Activated CD4-positive, alpha-beta T cell treated with anti-CD3 and anti-CD28 coated beads, Interleukin-2, amount 50 U/mL, for 1 hour (primary cell): ENCODE results near the gene AUTS2.

Source experiments
- DNase-seq: peaks from one replicate; pipeline ENCODE4 v3.0.0-alpha.2; 2020

Gene AUTS2

DNA sequence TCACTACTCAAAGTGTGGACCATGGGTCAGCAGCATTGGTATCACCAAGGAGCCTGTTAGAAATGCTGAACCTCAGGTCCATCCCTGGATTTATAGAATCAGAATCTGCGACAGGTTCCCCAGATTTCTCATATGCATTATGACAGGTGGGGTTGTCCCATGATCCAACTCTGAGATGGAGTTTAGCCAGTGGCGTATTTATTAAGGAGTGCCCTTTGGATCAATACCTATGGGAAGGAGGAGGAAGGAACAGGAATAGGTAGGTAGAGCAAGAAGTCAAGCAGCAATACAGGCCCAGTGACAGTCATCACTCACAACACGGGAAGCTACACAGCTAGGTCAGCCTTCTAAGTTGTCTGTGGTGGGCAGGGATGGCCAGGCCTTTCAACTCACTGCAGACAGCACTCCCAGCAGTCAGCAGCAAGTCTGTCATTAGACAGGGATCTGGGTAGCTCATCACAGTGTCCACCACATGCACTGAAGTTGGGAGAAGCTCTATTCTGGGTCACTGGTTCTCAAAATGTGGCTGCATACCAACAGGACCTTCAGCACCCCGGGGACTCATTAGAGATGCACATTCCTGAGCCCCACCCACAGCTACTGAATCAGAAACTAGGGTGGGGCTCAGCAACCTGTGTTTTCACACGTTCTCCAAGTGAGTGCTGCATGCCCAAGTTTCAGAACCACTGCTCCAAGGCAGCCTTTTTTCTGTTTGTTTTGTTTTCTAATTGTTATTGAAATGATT lies 1001.3 kb downstream of the AUTS2 start:
- no peak for DNase-seq

- DNase-seq = no peak
Observed at GRCh38 chr7:70600993-70601392, 1002.7 kb downstream of the AUTS2 start.

DNA sequence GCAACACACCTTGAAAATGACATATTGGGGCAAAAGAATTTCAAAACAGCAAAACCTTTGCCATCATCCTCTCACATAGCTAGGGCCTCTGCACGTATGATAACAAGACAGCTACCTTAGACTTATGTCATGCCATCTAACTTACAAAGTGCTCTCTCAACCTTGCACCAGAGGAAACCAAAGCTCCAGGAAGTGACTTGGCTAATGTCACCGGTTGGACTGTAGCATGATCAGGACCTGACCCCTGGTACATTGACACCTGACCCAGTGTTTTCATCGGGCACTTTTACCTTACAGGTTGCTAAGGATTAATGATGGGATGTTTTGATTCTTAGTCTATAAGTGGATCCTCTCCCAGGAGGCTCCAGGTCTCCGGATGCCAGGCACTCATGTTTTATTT lies 1003.8 kb downstream of the AUTS2 start:
- no peak for DNase-seq

DNA sequence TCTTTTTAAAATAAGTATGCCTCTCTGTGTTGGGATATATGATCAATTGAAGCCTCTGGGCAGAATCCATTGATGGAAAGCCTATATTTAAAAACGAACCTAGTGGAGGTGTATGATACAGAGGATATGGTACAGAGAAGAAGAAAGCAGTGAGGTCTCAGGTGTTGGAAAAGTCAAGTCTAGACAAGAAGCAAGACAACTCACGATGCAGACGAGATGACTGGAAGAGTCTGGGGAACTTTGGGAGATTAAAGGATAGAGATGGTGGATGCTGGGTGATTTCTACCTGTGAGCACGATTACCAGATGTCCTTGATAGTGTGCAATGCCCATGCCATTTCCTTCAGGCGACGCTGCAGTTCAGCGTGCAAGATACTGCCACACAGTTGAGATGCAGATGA lies 1009.0 kb downstream of the AUTS2 start:
- DNase-seq = no peak

- DNase-seq = no peak
Observed at GRCh38 chr7:70607759-70608158, 1009.5 kb downstream of the AUTS2 start.

DNA sequence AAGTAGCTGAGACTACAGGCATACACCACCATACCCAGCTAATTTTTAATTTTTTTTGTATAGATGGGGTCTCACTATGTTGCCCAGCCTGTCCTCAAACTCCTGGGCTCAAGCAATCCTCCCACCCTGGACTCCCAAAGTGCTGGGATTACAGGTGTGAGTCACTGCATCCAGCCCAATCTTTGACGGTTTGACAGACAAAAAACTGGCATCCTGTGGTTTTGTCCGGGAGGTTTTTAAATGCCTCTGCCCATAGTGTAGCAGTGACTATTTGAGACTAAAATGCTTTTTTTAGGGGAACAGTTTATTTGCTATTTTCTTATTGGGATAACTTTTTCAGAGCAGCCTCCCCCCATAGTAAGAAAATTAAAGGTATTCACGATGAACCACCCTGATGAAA lies 1010.0 kb downstream of the AUTS2 start:
- no peak for DNase-seq

- DNase-seq = no peak
Observed at GRCh38 chr7:70612811-70613210, 1014.5 kb downstream of the AUTS2 start.

GRCh38 chr7:70614237-70615045 lies 1016.2 kb downstream of the AUTS2 start:
- no peak for DNase-seq

- DNase-seq = no peak
Observed at GRCh38 chr7:70615066-70615606, 1016.9 kb downstream of the AUTS2 start.

GRCh38 chr7:70616211-70616610 lies 1017.9 kb downstream of the AUTS2 start:
- no peak for DNase-seq

- DNase-seq = no peak
Observed at GRCh38 chr7:70616821-70617220, 1018.5 kb downstream of the AUTS2 start.

GRCh38 chr7:70618020-70618551 lies 1019.8 kb downstream of the AUTS2 start:
- DNase-seq = no peak

DNA sequence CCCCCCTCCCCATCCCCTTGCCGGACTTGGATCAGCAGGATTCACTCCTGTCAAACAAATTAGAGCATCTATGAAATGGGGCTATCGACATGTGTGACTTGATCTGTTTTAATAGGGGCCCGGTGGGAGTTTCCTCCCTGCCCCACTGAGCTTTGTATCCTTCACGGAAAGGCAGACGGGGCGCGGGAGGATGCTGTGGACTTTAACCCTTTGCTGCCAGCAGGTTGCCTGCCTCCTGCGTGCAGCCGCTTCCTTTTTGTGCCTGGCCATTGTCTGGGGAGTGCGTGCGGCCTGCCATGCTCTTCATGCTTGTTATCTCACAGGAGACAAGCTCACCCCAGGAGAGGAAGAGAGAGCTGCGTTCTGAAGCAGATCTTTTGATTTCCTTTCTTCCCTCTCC lies 1020.9 kb downstream of the AUTS2 start:
- DNase-seq = no peak

- DNase-seq = no peak
Observed at GRCh38 chr7:70619659-70620058, 1021.4 kb downstream of the AUTS2 start.

DNA sequence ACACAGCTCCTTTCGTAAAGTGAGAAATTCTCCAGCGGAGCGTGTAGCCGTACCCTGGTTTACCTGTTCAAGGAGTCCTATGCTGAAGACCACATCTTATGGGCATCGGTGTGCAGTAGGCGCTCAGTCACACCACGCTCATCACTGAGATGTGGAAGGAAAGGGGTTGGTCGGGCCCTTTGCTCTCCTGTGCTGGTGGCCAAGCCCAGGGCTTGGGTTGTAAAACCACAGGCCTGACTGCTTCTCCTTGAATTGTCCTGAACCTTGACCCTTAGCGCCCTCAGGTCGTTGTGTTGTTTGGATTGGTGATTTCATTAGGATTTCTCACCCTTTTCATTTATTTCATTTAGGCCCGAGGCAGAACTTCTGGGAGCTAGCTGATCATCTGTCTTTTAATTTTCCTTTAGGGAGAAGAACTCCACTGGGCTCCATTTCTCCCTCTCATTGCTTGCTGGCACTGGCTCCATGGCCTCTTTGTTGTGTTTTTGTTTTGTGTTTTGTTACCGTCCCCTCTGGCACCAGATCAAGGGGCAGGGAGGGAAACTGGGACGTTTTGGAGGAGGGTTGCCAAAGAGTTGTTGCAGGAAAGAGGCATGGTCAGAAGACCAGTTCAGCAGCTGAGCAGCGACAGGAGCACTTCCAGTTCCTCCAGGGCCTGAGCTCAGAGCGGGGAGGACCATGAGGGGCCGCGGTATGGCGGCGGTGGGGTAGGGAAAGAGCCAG lies 1022.2 kb downstream of the AUTS2 start:
- no peak for DNase-seq

GRCh38 chr7:70621954-70622600 lies 1023.8 kb downstream of the AUTS2 start:
- no peak for DNase-seq

- DNase-seq = no peak
Observed at GRCh38 chr7:70622936-70623335, 1024.7 kb downstream of the AUTS2 start.

DNA sequence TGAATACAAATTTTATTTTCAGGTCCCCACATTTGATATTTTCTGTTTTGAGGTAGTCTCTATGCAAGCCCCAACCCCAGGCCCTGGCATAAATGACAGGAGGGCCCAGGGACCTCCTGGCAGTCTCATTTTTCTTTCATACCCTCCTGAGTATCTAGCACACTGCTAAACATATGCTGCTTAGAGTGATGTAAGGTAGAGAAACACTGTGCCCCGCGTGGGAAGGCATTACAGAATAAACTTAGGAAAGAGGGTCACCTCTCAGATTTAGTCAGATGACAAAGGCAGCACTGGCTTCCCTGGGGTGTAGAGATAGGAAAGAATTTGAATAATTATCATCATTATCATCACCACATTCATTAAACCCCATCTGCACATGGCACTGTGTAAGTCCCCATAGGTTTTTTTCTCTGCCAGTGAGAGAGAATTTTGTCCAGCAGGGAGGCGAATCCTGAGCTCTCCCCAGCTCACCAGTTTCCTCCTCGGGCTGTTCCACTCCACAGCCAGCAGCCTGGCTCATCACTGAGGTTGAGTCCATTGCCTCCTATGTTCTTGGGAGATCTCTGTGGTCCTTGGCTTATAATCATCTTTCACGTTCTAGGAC lies 1026.3 kb downstream of the AUTS2 start:
- DNase-seq = no peak

GRCh38 chr7:70627461-70627860 lies 1029.2 kb downstream of the AUTS2 start:
- no peak for DNase-seq

DNA sequence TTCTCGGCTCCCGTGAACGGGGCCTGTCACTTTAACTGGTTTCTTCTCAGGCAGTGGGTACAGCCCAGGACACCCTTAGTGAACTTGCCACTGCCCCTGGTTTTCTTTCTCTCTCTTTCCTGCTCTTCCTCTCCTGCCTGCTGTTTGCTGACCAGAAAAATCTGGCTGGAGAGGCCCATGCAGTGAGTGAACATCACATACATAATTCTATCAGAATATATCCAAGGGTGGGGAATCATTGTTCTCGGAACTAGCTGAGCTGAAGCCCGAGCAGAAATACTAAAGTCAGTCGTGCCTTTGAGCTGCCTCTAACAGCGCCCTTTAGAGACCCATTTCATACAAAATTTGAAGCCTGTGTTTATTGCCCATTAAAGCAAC lies 1032.2 kb downstream of the AUTS2 start:
- DNase-seq = no peak

DNA sequence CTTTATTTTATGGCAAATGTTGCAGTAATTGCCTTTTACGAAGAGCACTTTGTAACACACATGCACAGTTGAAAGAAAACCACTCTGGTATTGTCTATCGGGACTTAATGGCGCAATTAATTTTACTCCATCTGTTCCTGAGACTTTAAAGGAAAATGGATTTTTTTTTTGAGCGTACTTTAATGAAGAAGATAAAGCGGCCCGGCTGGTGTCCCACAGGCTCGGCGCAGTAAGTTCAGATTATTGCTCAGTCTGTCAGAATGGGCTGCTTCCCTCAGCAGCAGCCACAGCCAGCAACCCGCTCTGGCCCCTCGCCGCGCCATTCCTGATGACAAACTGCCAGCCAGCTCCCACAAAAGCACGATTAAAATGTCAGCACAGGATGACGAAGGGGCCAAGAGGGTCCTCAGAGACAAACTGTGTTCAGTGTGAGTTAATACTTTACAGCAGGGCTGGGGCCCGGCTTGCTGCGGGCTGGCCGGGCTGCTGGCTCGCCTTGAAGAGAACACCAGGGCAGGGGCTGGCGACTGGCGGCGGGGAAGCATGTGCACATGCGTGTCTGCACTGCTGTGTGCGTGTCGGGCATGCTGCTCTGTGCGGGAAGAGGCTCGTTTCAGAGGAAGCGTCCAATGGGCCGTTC lies 1032.7 kb downstream of the AUTS2 start:
- no peak for DNase-seq

DNA sequence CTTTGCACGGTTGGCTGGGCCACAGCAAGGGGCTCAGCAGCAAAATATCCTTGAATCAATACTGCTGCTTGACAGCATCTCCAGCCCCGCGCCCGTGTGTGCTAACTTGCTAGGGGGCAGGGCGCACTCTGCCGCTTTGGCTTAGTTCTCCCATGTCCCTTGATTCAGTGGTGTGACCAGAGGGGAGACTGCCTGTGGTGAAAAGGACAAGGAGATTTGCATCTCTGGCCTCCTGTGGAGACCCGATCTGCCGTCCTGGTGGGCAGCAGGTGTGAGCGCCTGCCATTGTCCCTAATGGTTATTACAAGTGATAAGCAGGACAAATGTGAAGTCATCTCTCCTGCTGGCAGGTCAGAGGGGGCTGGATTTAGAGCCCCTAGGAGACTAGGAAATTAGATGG lies 1033.4 kb downstream of the AUTS2 start:
- no peak for DNase-seq
